Smooth muscle cell (in vitro differentiated cells): ENCODE measurements around the gene GAPDH. TPM values are rescaled to one million over a fixed set of nuclear protein-coding genes. Genes with fewer than 3 reads are reported as not detected.
A peak's percentile ranks its signal among the peaks of the same experiment; 100 is the strongest.

Experiments
- DNase-seq: peaks from one replicate; lab custom pipeline; 2025; ENCODE audit not compliant: unreplicated experiment; lab: John Stamatoyannopoulos, UW
- H2AFZ ChIP-seq: fragments of 200-600 bp; sonication (generic); 2 replicates; pipeline ENCODE4 v1.6.0; 2016; ENCODE audit warnings: antibody characterized with exemption, low read depth, mild to moderate bottlenecking
- H3F3A ChIP-seq: fragments of 200-600 bp; sonication (generic); 2 replicates; pipeline ENCODE4 v1.6.0; 2017; ENCODE audit warnings: antibody characterized with exemption, low read depth
- H3K27ac ChIP-seq: fragments of 200-600 bp; sonication (generic); 2 replicates; pipeline ENCODE4 v1.5.1; 2016; ENCODE audit warnings: low read depth, mild to moderate bottlenecking
- H3K27me3 ChIP-seq: fragments of 200-600 bp; sonication (generic); 2 replicates; pipeline ENCODE4 v1.6.1; 2016; ENCODE audit warnings: low read depth, mild to moderate bottlenecking
- H3K36me3 ChIP-seq: fragments of 200-600 bp; sonication (generic); 2 replicates; pipeline ENCODE4 v1.5.1; 2016; ENCODE audit warnings: low read depth
- H3K4me1 ChIP-seq: fragments of 200-600 bp; sonication (generic); 2 replicates; pipeline ENCODE4 v1.5.1; 2016; ENCODE audit warnings: low read depth
- H3K4me2 ChIP-seq: fragments of 200-600 bp; sonication (generic); 2 replicates; pipeline ENCODE4 v1.6.0; 2016; ENCODE audit warnings: mild to moderate bottlenecking
- H3K4me3 ChIP-seq: fragments of 200-600 bp; sonication (generic); 2 replicates; pipeline ENCODE4 v1.5.1; 2016; ENCODE audit warnings: mild to moderate bottlenecking
- H3K79me2 ChIP-seq: fragments of 200-600 bp; sonication (generic); 2 replicates; pipeline ENCODE4 v1.6.0; 2016; ENCODE audit warnings: low read depth, mild to moderate bottlenecking
- H3K9ac ChIP-seq: fragments of 200-600 bp; sonication (generic); 2 replicates; pipeline ENCODE4 v1.6.0; 2016; ENCODE audit warnings: low read depth
- H3K9me3 ChIP-seq: fragments of 200-600 bp; sonication (generic); replicated peaks from 2 replicates; pipeline ENCODE4 v1.5.1; 2016; ENCODE audit warnings: low read depth
- H4K20me1 ChIP-seq: fragments of 200-600 bp; sonication (generic); 2 replicates; pipeline ENCODE4 v1.6.0; 2016; ENCODE audit warnings: low read depth
- CTCF ChIP-seq: fragments of 200-600 bp; sonication (generic); IDR thresholded peaks from 2 replicates; pipeline ENCODE4 v1.5.1; 2017; ENCODE audit warnings: borderline replicate concordance, mild to moderate bottlenecking, antibody characterized with exemption; ENCODE audit not compliant: insufficient read depth, poor library complexity, severe bottlenecking
- WGBS: methylation state at CpG from one replicate; pipeline ENCODE4 v1.1.7; 2016; ENCODE audit warnings: low lambda C conversion rate; 5-methylcytosine and 5-hydroxymethylcytosine counted together
- polyA plus RNA-seq: library from polyadenylated mRNA; unstranded; fragments of >200 nt; fragmentation: Nextera tagmentation; extraction: Ambion mirVana; gene quantifications from 2 replicates; pipeline ENCODE4 v1.2.1, GENCODE V29; 2016
- total RNA-seq: library from RNA; depleted of rRNA; stranded (reverse); fragments of >200 nt; gene quantifications from 2 replicates; pipeline ENCODE4 v1.2.3, GENCODE V29; 2014

The GAPDH gene
- total and polyA plus RNA-seq, 2 experiments from 2014 or later: 5,158 to 9,934 TPM

- Histone ChIP-seq H3F3A (peaks cover 22% of the 10 kb centered on the region), H3K4me2 (no peak overlapping the region), H3K9ac (peak overlapping the region; percentile 24), H3K79me2 (no peaks in the 10 kb centered on the region), H3K4me3 (no peak overlapping the region), H3K36me3 (peaks cover 14% of the 10 kb centered on the region), H3K9me3 (no peaks in the 10 kb centered on the region), H3K27me3 (no peaks in the 10 kb centered on the region), H2AFZ (no peak overlapping the region), H3K27ac (peak overlapping the region; percentile 96), H4K20me1 (no peaks in the 10 kb centered on the region), H3K4me1 (peaks cover 16% of the 10 kb centered on the region)
- TF ChIP-seq CTCF: no peak
- DNase-seq: no peak
- WGBS: 85% methylated on average over 17 of the region's 17 CpGs
These were observed 5.6 kb upstream of the GAPDH start for GRCh38 chr12:6528539-6529235.

- H3K4me3 ChIP-seq: no peak overlapping the region
- no peaks in the 10 kb centered on the region for H3K9me3 ChIP-seq
- peaks cover 14% of the 10 kb centered on the region for H3K36me3 ChIP-seq
- WGBS: 51% methylated on average over 9 of the region's 9 CpGs
- peak overlapping the region; percentile 96 for H3K27ac ChIP-seq
- H4K20me1 ChIP-seq: no peaks in the 10 kb centered on the region
- peaks cover 22% of the 10 kb centered on the region for H3F3A ChIP-seq
- H3K9ac ChIP-seq: peak overlapping the region; percentile 24
- H3K79me2 ChIP-seq: no peaks in the 10 kb centered on the region
- TF ChIP-seq CTCF: no peak
- H3K4me2 ChIP-seq: no peak overlapping the region
- H3K27me3 ChIP-seq: no peaks in the 10 kb centered on the region
- peaks cover 16% of the 10 kb centered on the region for H3K4me1 ChIP-seq
- DNase-seq: no peak
- no peak overlapping the region for H2AFZ ChIP-seq
These were observed 5.0 kb upstream of the GAPDH start for GRCh38 chr12:6529291-6529737.

- Histone ChIP-seq H3K4me2 (no peak overlapping the region), H3K9ac (no peak overlapping the region), H3K36me3 (peaks cover 14% of the 10 kb centered on the region), H3K79me2 (peaks cover 14% of the 10 kb centered on the region), H3K9me3 (no peaks in the 10 kb centered on the region), H3F3A (peaks cover 34% of the 10 kb centered on the region), H3K4me3 (no peak overlapping the region), H3K27me3 (no peaks in the 10 kb centered on the region), H3K4me1 (peaks cover 16% of the 10 kb centered on the region), H3K27ac (peak overlapping the region; percentile 96), H4K20me1 (peaks cover 14% of the 10 kb centered on the region), H2AFZ (no peak overlapping the region)
- 97% methylated on average over 18 of the region's 18 CpGs for WGBS
- no peak for TF ChIP-seq CTCF
- no peak for DNase-seq
These were observed 3.6 kb upstream of the GAPDH start for GRCh38 chr12:6530576-6531260.
